Stimulated activated CD4-positive, alpha-beta T cell treated with anti-CD3 and anti-CD28 coated beads, Interleukin-1b, Interleukin-23, amount 100 ng/mL, for 24 hours (primary cell): ENCODE data around the gene HCFC1R1.

Experiments
- DNase-seq, 4 experiments: peaks; one replicate each; pipeline ENCODE4 v3.0.0-alpha.2; 2020; ENCODE audit warnings: low read depth in 4 of 4, low spot score in 1 of 4

Gene HCFC1R1

GRCh38 chr16:3004319-3004718 is 19.4 kb downstream of the HCFC1R1 start:
- DNase-seq, result no peak

- DNase-seq, result peak; percentile 81 to 96 (median 88)
These were observed 20.0 kb downstream of the HCFC1R1 start for GRCh38 chr16:3003582-3004270.

GRCh38 chr16:3001316-3001715 is 22.4 kb downstream of the HCFC1R1 start:
- DNase-seq, result no peak

- no peak for DNase-seq
These were observed 23.2 kb downstream of the HCFC1R1 start for GRCh38 chr16:3000540-3000939.

- no peak for DNase-seq
These were observed 23.8 kb downstream of the HCFC1R1 start for GRCh38 chr16:2999929-3000328.

GRCh38 chr16:2996298-2996697 is 27.4 kb downstream of the HCFC1R1 start:
- DNase-seq, result no peak

- DNase-seq, result no peak
These were observed 31.2 kb downstream of the HCFC1R1 start for GRCh38 chr16:2992383-2993081.

- no peak for DNase-seq
These were observed 32.0 kb downstream of the HCFC1R1 start for GRCh38 chr16:2991566-2992261.

- no peak for DNase-seq
These were observed 32.9 kb downstream of the HCFC1R1 start for GRCh38 chr16:2990891-2991290.

- DNase-seq, result no peak
These were observed 35.1 kb downstream of the HCFC1R1 start for GRCh38 chr16:2988590-2989099.

- no peak for DNase-seq
These were observed 35.9 kb downstream of the HCFC1R1 start for GRCh38 chr16:2987833-2988232.

GRCh38 chr16:2987286-2987685 is 36.5 kb downstream of the HCFC1R1 start:
- no peak for DNase-seq

- no peak for DNase-seq
These were observed 37.0 kb downstream of the HCFC1R1 start for GRCh38 chr16:2986623-2987188.

GRCh38 chr16:2985893-2986355 is 37.8 kb downstream of the HCFC1R1 start:
- no peak for DNase-seq

GRCh38 chr16:2985462-2985861 is 38.3 kb downstream of the HCFC1R1 start:
- DNase-seq, result no peak

GRCh38 chr16:2983706-2984136 is 40.0 kb downstream of the HCFC1R1 start:
- peak; percentile 47 to 72 (median 53) for DNase-seq

GRCh38 chr16:2982402-2982801 is 41.3 kb downstream of the HCFC1R1 start:
- no peak for DNase-seq

- DNase-seq, result no peak
These were observed 41.9 kb downstream of the HCFC1R1 start for GRCh38 chr16:2981899-2982250.

GRCh38 chr16:2981177-2981898 is 42.4 kb downstream of the HCFC1R1 start:
- no peak for DNase-seq

- peak; percentile 88 to 94 (median 89) for DNase-seq
These were observed 43.2 kb downstream of the HCFC1R1 start, which contains the start of gene PKMYT1 for GRCh38 chr16:2980227-2981176. Gene PKMYT1, minus strand, starts transcription at chr16:2980446. Its CDS starts 789 bp downstream, at chr16:2979657.
